GM18499 (cell line): Measurements from ENCODE around the gene STX18.
"Not testable (repeated sequence)": the region's sequence is repeated elsewhere in the genome, so short reads cannot be mapped to it uniquely, and the experiment has no call there.

ENCODE experiments used
- ATAC-seq: cut with Tn5 transposase; IDR thresholded peaks from one replicate; pipeline ENCODE4 v1.9.1; 2021; ENCODE audit warnings: moderate number of reproducible peaks; ENCODE audit not compliant: insufficient read depth, unreplicated experiment

The STX18 gene

GRCh38 chr4:4514786-4515185 is 27.1 kb downstream of the STX18 start:
- ATAC-seq, result no peak

- no peak for ATAC-seq
Observed at GRCh38 chr4:4512282-4512681, 29.6 kb downstream of the STX18 start.

- ATAC-seq, result not testable (repeated sequence)
Observed at GRCh38 chr4:4510641-4511040, 31.2 kb downstream of the STX18 start.

- ATAC-seq, result no peak
Observed at GRCh38 chr4:4509521-4509920, 32.3 kb downstream of the STX18 start.

GRCh38 chr4:4507923-4508322 is 33.9 kb downstream of the STX18 start:
- ATAC-seq, result no peak

- no peak for ATAC-seq
Observed at GRCh38 chr4:4507403-4507802, 34.4 kb downstream of the STX18 start.

GRCh38 chr4:4506961-4507360 is 34.9 kb downstream of the STX18 start:
- ATAC-seq, result no peak

- not testable (repeated sequence) for ATAC-seq
Observed at GRCh38 chr4:4505211-4505610, 36.6 kb downstream of the STX18 start.

GRCh38 chr4:4504783-4505182 is 37.1 kb downstream of the STX18 start:
- ATAC-seq, result no peak

GRCh38 chr4:4502694-4503311 is 39.0 kb downstream of the STX18 start:
- no peak for ATAC-seq

- ATAC-seq, result no peak
Observed at GRCh38 chr4:4501679-4502078, 40.2 kb downstream of the STX18 start.

GRCh38 chr4:4499438-4500123 is 42.3 kb downstream of the STX18 start:
- no peak for ATAC-seq

- ATAC-seq, result no peak
Observed at GRCh38 chr4:4496592-4497372, 45.1 kb downstream of the STX18 start.

- ATAC-seq, result no peak
Observed at GRCh38 chr4:4494882-4495281, 47.0 kb downstream of the STX18 start.

GRCh38 chr4:4492161-4492847 is 49.5 kb downstream of the STX18 start:
- ATAC-seq, result no peak

GRCh38 chr4:4491396-4491893 is 50.4 kb downstream of the STX18 start:
- ATAC-seq, result no peak

- ATAC-seq, result no peak
Observed at GRCh38 chr4:4490816-4491215, 51.0 kb downstream of the STX18 start.

- no peak for ATAC-seq
Observed at GRCh38 chr4:4490041-4490440, 51.8 kb downstream of the STX18 start.

- peak; percentile 56 for ATAC-seq
Observed at GRCh38 chr4:4488405-4489404, 53.1 kb downstream of the STX18 start.
